ENCODE results near the gene PDE8B. TPM values are rescaled to one million over a fixed set of nuclear protein-coding genes. Genes with fewer than 3 reads are reported as not detected.

PDE8B gene
- total RNA-seq, 1 experiment from 2014 or later = 0.07 TPM

- H2BK5ac ChIP-seq (ENCODE audit: insufficient read length, low read length) = no peak overlapping the region
- no peak for DNase-seq
- H3K4ac ChIP-seq (ENCODE audit: low read depth, low read length) = no peak overlapping the region
- no peak overlapping the region for H4K91ac ChIP-seq (ENCODE audit: insufficient read length, low read depth, low read length)
- H4K5ac ChIP-seq (ENCODE audit: insufficient read length, low read depth, low read length) = no peak overlapping the region
- no peak overlapping the region for H3K23ac ChIP-seq (ENCODE audit: insufficient read length, low read depth, low read length)
- no peaks in the 10 kb centered on the region for H3K36me3 Mint-ChIP-seq (ENCODE audit: insufficient read depth in 1 of 3, low read depth in 3 of 3)
- H3K9ac ChIP-seq (ENCODE audit: extremely low read depth, insufficient read length, low read length) = no peak overlapping the region
- no peak overlapping the region for H3K27ac ChIP-seq (ENCODE audit: insufficient read length, low read depth, low read length)
- no peak overlapping the region for H3K14ac ChIP-seq (ENCODE audit: insufficient read depth, low read length)
- WGBS (ENCODE audit: extremely low coverage, insufficient read length, low lambda C conversion rate) = no CpG with 5 or more reads among the region's 4 CpGs
- H2BK20ac ChIP-seq (ENCODE audit: low read depth, low read length, poor library complexity, severe bottlenecking) = no peak overlapping the region
- H4K8ac ChIP-seq (replicated peaks; ENCODE audit: insufficient read length, low read depth, low read length) = no peak overlapping the region
- no peak overlapping the region for H2BK12ac ChIP-seq (ENCODE audit: insufficient read length, low read depth, low read length)
- H4K20me1 ChIP-seq (ENCODE audit: control insufficient read depth, insufficient read depth, insufficient read length) = no peaks in the 10 kb centered on the region
- H3K27me3 ChIP-seq (ENCODE audit: insufficient read depth, low read length) = no peaks in the 10 kb centered on the region
- no peaks in the 10 kb centered on the region for H3K79me2 ChIP-seq (ENCODE audit: insufficient read depth, low read length)
- H2AFZ ChIP-seq (ENCODE audit: low read length) = no peak overlapping the region
- no peak overlapping the region for H2BK120ac ChIP-seq (ENCODE audit: low read depth, low read length, poor library complexity, severe bottlenecking)
- H3T11ph ChIP-seq (ENCODE audit: low read length) = no peak overlapping the region
- no peaks in the 10 kb centered on the region for H3K23me2 ChIP-seq (ENCODE audit: insufficient read length, low read depth, low read length, poor library complexity, severe bottlenecking)
- H3K18ac ChIP-seq (ENCODE audit: insufficient read length, low read depth, low read length) = no peak overlapping the region
- H3K4me3 Mint-ChIP-seq = no peak overlapping the region
- H2BK15ac ChIP-seq (ENCODE audit: low read depth, low read length) = no peak overlapping the region
- H3K56ac ChIP-seq (ENCODE audit: insufficient read length, low read depth, low read length) = no peak overlapping the region
- H3K4me1 Mint-ChIP-seq = peaks cover 13 to 24% of the 10 kb centered on the region in 2 experiments
- H3K4me1 ChIP-seq (ENCODE audit: insufficient read depth, low read length) = peaks cover 4% of the 10 kb centered on the region; the same call in 1 of the 2 replicates
- H3K79me1 ChIP-seq (ENCODE audit: insufficient read depth, low read depth, low read length, poor library complexity, severe bottlenecking) = no peaks in the 10 kb centered on the region
- H3K4me2 ChIP-seq (ENCODE audit: insufficient read depth, insufficient read length, low read length) = no peak overlapping the region
- H3K9me3 Mint-ChIP-seq = no peaks in the 10 kb centered on the region
- H2AK5ac ChIP-seq (ENCODE audit: insufficient read length, low read length) = no peak overlapping the region
- H3K27ac Mint-ChIP-seq = no peak overlapping the region
- H3K27me3 Mint-ChIP-seq (ENCODE audit: low read depth) = peaks cover 7% of the 10 kb centered on the region
- no peak for TF ChIP-seq CTCF (conservative IDR thresholded peaks at IDR 0.05)
- H3K9me3 ChIP-seq (ENCODE audit: control insufficient read depth, low read depth, low read length) = no peaks in the 10 kb centered on the region
Measured at GRCh38 chr5:77333036-77333435, 122.6 kb downstream of the PDE8B start.
